GM19372 (cell line): ENCODE results near the gene SLC3A2.
"Not testable (repeated sequence)": the region's sequence is repeated elsewhere in the genome, so short reads cannot be mapped to it uniquely, and the experiment has no call there.

Experiments used
- ATAC-seq: cut with Tn5 transposase; IDR thresholded peaks from one replicate; pipeline ENCODE4 v1.9.1; 2021; ENCODE audit warnings: mild to moderate bottlenecking, low read depth, moderate library complexity; ENCODE audit not compliant: unreplicated experiment

The SLC3A2 gene

GRCh38 chr11:62925745-62926679, 45.3 kb downstream of the SLC3A2 start:
- ATAC-seq = no peak

DNA sequence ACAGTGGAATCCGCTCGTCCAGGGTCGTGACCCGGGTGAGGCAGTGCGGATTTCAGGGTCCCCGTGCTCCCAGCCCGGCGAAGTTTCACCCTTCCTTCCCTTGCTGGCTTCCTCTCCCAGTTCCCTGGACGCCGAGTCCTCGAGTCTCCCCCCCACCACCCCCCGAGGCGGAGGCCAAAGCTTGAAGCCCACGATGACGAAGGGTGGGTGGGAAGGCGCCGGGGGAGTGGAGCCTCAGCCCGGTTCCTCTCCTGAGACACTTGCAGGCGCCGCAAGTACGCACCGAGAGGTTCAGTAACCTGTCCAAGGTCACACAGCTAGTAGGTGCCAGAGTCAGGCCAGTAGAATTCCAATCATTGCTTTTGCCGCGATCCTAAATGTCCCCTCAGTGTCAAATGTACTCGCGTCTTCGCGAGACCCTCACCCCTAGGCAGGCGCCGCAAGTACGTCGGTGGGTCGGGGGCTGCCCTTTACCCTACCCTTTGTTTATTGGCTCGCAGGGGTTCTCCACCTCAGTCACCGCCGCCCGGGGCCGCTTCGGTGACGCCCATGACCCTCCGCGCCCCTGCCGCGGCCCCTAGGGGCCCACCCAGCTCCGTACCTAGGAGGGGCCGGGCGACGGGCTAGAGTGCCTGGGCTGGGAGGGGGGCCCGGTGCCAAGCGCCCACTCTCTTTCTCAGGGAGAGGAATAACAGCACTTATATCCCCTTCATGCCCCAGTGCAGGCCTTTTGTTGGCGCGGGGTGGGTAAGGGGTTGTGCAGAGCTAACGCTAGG, 46.2 kb downstream of the SLC3A2 start:
- no peak for ATAC-seq

DNA sequence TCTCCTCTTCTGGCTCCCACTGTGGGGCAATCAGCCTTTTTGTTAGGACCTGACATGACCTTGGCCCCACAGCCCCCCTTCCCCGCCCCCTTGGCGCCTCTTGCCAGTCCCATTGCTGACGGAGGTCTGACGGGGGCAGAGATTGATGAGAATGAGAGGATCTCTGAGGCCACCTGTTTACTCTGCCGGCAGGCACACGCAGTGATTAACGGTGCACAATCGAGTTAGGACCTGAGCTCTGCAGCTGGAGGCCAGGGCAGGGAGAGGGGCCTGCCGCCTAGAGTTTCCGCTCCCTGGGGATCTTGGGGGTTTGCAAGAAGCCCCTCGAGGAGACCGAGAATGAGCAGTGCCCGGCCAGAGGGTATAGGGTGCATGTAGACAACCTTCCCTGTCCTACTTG, 47.3 kb downstream of the SLC3A2 start:
- ATAC-seq = no peak

DNA sequence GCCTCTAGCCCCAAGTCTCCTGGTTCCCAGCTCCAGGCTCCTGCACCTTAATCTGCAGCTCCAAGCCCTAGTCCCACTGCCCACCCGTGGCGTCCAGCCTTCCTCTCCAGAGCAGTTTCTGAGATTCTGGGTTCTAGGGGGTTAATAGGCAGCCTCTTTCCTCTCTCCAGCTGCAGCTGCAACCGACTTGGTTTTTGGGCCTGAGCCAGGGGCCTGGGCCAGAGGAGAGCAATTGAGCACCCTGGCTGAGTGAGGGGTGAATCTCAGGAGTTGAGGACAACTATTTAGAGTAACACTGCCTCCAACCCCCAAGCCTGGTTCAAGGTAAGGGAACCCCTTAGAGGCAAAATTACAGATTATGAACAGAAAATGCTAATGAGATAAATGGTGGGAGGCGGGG, 49.5 kb downstream of the SLC3A2 start:
- no peak for ATAC-seq

- ATAC-seq = no peak
Observed at GRCh38 chr11:62930666-62931065, 50.0 kb downstream of the SLC3A2 start.

GRCh38 chr11:62931499-62932278, 51.0 kb downstream of the SLC3A2 start:
- ATAC-seq = no peak

DNA sequence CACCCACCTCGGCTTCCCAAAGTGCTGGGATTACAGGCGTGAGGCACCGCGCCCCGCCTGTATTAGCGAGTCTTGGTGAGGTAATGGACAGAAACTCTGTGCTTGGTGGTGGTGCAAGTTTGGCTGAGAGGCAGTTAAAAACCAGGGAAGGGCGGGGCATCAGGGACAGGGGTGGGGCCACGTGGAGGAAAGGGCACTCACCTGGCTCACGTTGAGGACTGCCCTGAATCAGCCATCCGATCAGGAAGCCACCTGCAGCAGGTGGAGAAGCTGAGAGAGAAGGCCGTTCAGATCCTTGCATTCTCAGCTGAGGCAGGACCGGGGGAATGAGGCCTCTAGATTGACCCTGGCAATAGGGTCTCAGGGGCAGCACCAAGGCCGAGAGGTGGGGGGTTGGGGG, 52.6 kb downstream of the SLC3A2 start:
- ATAC-seq = no peak

DNA sequence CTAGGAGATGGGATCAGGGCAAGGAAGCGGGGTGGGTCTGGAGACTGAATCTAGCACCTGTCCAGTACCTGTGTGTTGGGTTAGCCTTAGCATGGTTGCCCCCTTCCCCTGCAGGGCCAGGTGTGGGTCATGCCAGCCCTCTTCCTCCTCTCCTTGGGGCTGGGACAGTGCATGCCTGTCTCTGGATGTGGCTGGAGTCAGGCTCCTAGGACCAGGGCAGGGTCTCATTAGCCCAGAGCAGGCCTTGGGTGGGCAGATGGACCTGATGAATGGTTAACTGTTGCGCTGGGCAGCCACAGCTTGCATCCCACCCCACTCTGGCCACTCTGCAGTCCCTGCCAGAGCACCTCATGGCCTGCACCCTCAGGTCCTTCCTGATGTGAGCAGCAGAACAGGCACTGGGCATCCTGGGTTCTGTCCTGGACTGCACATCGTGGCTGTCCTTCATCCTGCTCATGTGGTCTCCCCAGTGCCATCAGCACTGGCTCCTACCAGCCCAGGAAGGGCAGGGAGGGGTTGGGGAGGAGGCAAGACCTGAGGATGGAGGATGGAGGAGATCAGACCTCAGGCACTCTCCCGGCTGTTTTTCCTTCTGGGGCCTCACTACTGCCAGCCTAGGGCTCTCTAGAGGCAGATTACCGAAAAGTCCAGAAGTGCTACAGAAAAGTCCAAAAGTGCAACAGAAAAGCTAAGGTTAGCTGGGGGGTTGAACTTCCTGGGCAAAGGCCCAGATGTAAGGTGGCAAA, 53.2 kb downstream of the SLC3A2 start:
- ATAC-seq = no peak

GRCh38 chr11:62934496-62934785, 53.7 kb downstream of the SLC3A2 start:
- ATAC-seq = no peak

- ATAC-seq = not testable (repeated sequence)
Observed at GRCh38 chr11:62937528-62937927, 56.8 kb downstream of the SLC3A2 start.
